NCI-H1436 treated with DMSO at 0.1 percent for 48 hours (cell line): ENCODE data around the gene CNGA4.
"Not testable (repeated sequence)": the region's sequence is repeated elsewhere in the genome, so short reads cannot be mapped to it uniquely, and the experiment has no call there.

Experiments
- DNase-seq: peaks from one replicate; lab custom pipeline; 2025; lab: John Stamatoyannopoulos, UW

The CNGA4 gene

GRCh38 chr11:6268820-6269219 lies 29.9 kb downstream of the CNGA4 start:
- no peak for DNase-seq

- DNase-seq, result no peak
These were observed 31.1 kb downstream of the CNGA4 start for GRCh38 chr11:6269994-6270393.

GRCh38 chr11:6270584-6271246 lies 31.8 kb downstream of the CNGA4 start:
- DNase-seq, result no peak

GRCh38 chr11:6271598-6271997 lies 32.7 kb downstream of the CNGA4 start:
- DNase-seq, result no peak

- DNase-seq, result no peak
These were observed 34.3 kb downstream of the CNGA4 start for GRCh38 chr11:6273188-6273587.

GRCh38 chr11:6280809-6281208 lies 41.9 kb downstream of the CNGA4 start:
- not testable (repeated sequence) for DNase-seq

GRCh38 chr11:6283453-6284023 lies 44.6 kb downstream of the CNGA4 start:
- DNase-seq, result no peak

- DNase-seq, result no peak
These were observed 45.4 kb downstream of the CNGA4 start for GRCh38 chr11:6284250-6284649.

GRCh38 chr11:6285019-6285418 lies 46.1 kb downstream of the CNGA4 start:
- DNase-seq, result no peak
